Keratinocyte (primary cell): ENCODE results near the gene ELMOD1. TPM values are rescaled to one million over a fixed set of nuclear protein-coding genes. Genes with fewer than 3 reads are reported as not detected.

ENCODE experiments used
- DNase-seq: peaks from one replicate; pipeline ENCODE4 v3.0.0-alpha.2; 2011; ENCODE audit warnings: low read depth, missing footprints, low spot score
- FAIRE-seq: peaks from 2 replicates; lab custom pipeline; 2011; peaks lifted over from hg19 to GRCh38; lab: Jason Lieb, UNC
- H2AFZ ChIP-seq: 2 replicates; pipeline ENCODE4 v1.6.0; 2012; ENCODE audit warnings: low read length, control low read depth, inconsistent platforms; ENCODE audit not compliant: control insufficient read depth
- H3K27ac ChIP-seq: 2 replicates; pipeline ENCODE4 v1.5.1; 2011; ENCODE audit warnings: low read length; ENCODE audit not compliant: control insufficient read depth, insufficient read depth
- H3K27me3 ChIP-seq: 3 replicates; pipeline ENCODE4 v1.6.0; 2011; ENCODE audit warnings: low read length; ENCODE audit not compliant: control insufficient read depth, insufficient read depth; ENCODE audit errors: extremely low read depth
- H3K36me3 ChIP-seq, 2 experiments: 2 replicates in 1 of 2; 3 replicates in 1 of 2; pipeline ENCODE4 v1.5.1; 2011; ENCODE audit warnings: low read length in 2 of 2, mild to moderate bottlenecking in 1 of 2; ENCODE audit not compliant: control insufficient read depth in 2 of 2, insufficient read depth in 2 of 2; ENCODE audit errors: extremely low read depth in 1 of 2
- H3K4me1 ChIP-seq: 3 replicates; pipeline ENCODE4 v1.5.1; 2011; ENCODE audit warnings: low read length; ENCODE audit not compliant: control insufficient read depth, insufficient read depth; ENCODE audit errors: extremely low read depth
- H3K4me2 ChIP-seq: 3 replicates; pipeline ENCODE4 v1.6.0; 2011; ENCODE audit warnings: low read depth, low read length; ENCODE audit not compliant: control insufficient read depth, insufficient read depth; ENCODE audit errors: extremely low read depth
- H3K4me3 ChIP-seq, 3 experiments: fragments of 200-600 bp in 1 of 3; sonication (generic) in 1 of 3; 2 replicates in 2 of 3; 3 replicates in 1 of 3; pipeline ENCODE4 v1.5.1; 2011 to 2016; ENCODE audit warnings: low read length in 3 of 3, mild to moderate bottlenecking in 3 of 3, control low read depth in 2 of 3, inconsistent platforms in 1 of 3, low read depth in 1 of 3, mixed read lengths in 1 of 3, mixed run types in 1 of 3, moderate library complexity in 1 of 3; ENCODE audit not compliant: control insufficient read depth in 2 of 3, insufficient read depth in 2 of 3; ENCODE audit errors: extremely low read depth in 1 of 3
- H3K79me2 ChIP-seq: 2 replicates; pipeline ENCODE4 v1.6.0; 2012; ENCODE audit warnings: low read length; ENCODE audit not compliant: control insufficient read depth, insufficient read depth
- H3K9ac ChIP-seq: 3 replicates; pipeline ENCODE4 v1.6.0; 2011; ENCODE audit warnings: low read length; ENCODE audit not compliant: control insufficient read depth, insufficient read depth; ENCODE audit errors: extremely low read depth
- H3K9me1 ChIP-seq: 3 replicates; pipeline ENCODE4 v1.6.0; 2011; ENCODE audit warnings: low read length; ENCODE audit not compliant: control insufficient read depth, insufficient read depth; ENCODE audit errors: extremely low read depth
- H3K9me3 ChIP-seq: 2 replicates; pipeline ENCODE4 v1.5.1; 2012; ENCODE audit warnings: low read depth, low read length; ENCODE audit not compliant: control insufficient read depth
- H4K20me1 ChIP-seq: 3 replicates; pipeline ENCODE4 v1.6.0; 2011; ENCODE audit warnings: low read length; ENCODE audit not compliant: control insufficient read depth, insufficient read depth; ENCODE audit errors: extremely low read depth
- EZH2 ChIP-seq: IDR thresholded peaks from one replicate; pipeline ENCODE4 v1.6.1; 2012; ENCODE audit warnings: inconsistent platforms, mild to moderate bottlenecking, low read length, moderate library complexity
- dilution Hi-C: fragments of 300-500 bp; cut with MboI; formaldehyde crosslinking; loops from one replicate; pipeline ENCODE4 v1.7.0; 2020; ENCODE audit warnings: low sequenced_read_pairs; ENCODE audit not compliant: extremely low pct_ligation_motif_present
- polyA plus RNA-seq, 5 experiments: library from polyadenylated mRNA; depleted of rRNA in 3 of 5; stranded (reverse) in 3 of 5; stranded (forward) in 1 of 5; unstranded in 1 of 5; fragments of >200 nt; gene quantifications; 1 replicate in 1 of 5; 2 replicates in 3 of 5; 3 replicates in 1 of 5; pipeline versions ENCODE4 v1.2.1 to v1.2.3, GENCODE V29; 2011 to 2012; ENCODE audit warnings: missing spikeins in 2 of 5, low read depth in 1 of 5, low replicate concordance in 1 of 5
- TF ChIP-seq, protein P1 (sequence below), 3 experiments: IDR thresholded peaks in 1 of 3; conservative IDR thresholded peaks in 1 of 3; optimal IDR thresholded peaks in 1 of 3; 2 replicates in 2 of 3; 3 replicates in 1 of 3; pipeline versions ENCODE3 to v1.5.1; 2011; ENCODE audit warnings: low read length in 3 of 3, mild to moderate bottlenecking in 3 of 3, moderate library complexity in 2 of 3, control low read depth in 1 of 3, inconsistent platforms in 1 of 3; ENCODE audit not compliant: insufficient read depth in 2 of 3; ENCODE audit errors: extremely low read depth in 1 of 3

Gene ELMOD1
- polyA plus RNA-seq, 1 donor (not counting 4 experiments of a cell fraction or from before 2014, with no cell fraction given): 0.63 TPM

DNA sequence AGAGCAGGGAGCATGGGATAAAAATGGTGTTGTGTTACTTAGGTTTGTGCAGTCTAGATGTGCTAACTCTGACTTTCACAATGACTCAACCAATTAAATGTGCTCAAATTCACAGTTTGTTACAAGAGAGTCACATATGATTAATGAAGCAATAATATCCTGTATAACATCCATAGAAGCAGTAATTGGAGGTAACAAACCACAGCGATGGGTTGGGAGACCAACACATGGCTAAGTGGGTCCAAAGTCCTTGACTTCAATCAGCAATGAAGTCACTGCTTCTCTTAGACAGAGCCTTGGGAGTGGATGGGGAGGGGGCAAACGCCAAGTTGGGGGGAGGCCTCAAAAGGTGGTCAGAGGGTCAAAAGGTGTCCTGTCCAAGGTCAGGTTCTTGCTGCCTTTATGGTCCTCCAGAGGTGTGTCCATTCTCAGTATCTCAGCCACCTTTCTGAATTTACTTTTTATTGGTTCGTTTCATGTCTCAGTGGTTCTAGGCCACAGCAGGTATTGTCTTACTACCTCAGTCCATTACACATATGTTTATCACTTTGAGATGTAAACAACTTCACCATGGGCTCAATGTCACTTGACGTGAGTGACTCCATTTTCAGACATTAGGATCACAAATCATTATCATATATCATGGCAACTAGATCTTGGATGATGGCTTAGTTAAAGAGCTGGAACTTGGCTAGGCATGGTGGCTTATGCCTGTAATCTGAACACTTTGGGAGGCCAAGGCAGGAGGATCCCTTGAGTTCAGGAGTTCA lies 88.5 kb downstream of the ELMOD1 start:
- H3K4me3 ChIP-seq: no peak overlapping the region
- TF ChIP-seq, protein P1, sequence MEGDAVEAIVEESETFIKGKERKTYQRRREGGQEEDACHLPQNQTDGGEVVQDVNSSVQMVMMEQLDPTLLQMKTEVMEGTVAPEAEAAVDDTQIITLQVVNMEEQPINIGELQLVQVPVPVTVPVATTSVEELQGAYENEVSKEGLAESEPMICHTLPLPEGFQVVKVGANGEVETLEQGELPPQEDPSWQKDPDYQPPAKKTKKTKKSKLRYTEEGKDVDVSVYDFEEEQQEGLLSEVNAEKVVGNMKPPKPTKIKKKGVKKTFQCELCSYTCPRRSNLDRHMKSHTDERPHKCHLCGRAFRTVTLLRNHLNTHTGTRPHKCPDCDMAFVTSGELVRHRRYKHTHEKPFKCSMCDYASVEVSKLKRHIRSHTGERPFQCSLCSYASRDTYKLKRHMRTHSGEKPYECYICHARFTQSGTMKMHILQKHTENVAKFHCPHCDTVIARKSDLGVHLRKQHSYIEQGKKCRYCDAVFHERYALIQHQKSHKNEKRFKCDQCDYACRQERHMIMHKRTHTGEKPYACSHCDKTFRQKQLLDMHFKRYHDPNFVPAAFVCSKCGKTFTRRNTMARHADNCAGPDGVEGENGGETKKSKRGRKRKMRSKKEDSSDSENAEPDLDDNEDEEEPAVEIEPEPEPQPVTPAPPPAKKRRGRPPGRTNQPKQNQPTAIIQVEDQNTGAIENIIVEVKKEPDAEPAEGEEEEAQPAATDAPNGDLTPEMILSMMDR (optimal IDR thresholded peaks at IDR 0.05 in 1 of 3, IDR thresholded peaks at IDR 0.05 in 1 of 3, conservative IDR thresholded peaks at IDR 0.05 in 1 of 3; ENCODE audit: extremely low read depth in 1 of 3, insufficient read depth in 2 of 3, low read length in 3 of 3): no peak
- TF ChIP-seq EZH2: no peak
- no peak overlapping the region for H3K27ac ChIP-seq
- dilution Hi-C loops: no loop called here
- DNase-seq (no peak), FAIRE-seq (no peak)
- no peak overlapping the region for H3K9ac ChIP-seq
- H3K4me2 ChIP-seq: no peak overlapping the region
- H3K36me3 ChIP-seq: no peaks in the 10 kb centered on the region
- no peaks in the 10 kb centered on the region for H3K9me1 ChIP-seq
- no peaks in the 10 kb centered on the region for H3K9me3 ChIP-seq
- no peaks in the 10 kb centered on the region for H4K20me1 ChIP-seq
- H3K79me2 ChIP-seq: no peaks in the 10 kb centered on the region
- H3K27me3 ChIP-seq: no peaks in the 10 kb centered on the region
- H3K4me1 ChIP-seq: peaks cover 9% of the 10 kb centered on the region
- H2AFZ ChIP-seq: no peak overlapping the region

DNA sequence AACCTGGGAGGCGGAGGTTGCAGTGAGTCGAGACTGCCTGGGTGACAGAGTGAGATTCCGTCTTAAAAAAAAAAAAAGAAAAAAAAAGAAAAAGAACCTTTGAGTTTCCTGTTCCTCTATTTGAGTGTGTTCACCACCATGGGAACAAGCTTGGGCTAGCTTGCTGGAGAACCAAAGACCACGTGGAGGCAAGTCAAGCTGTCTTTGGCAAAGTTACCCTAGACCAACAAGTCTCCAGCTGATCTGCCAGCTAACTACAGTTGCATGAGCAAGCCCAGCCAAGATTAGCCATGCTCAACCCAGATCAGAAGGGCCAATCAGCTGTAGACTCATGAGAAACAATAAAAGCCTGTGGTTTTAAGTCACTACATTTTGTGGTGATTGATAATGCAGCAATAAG lies 91.2 kb downstream of the ELMOD1 start:
- no peaks in the 10 kb centered on the region for H3K9me1 ChIP-seq
- peak overlapping the region; percentile 29 for H3K4me2 ChIP-seq
- H3K9me3 ChIP-seq: no peaks in the 10 kb centered on the region
- H3K4me3 ChIP-seq: no peak overlapping the region
- no peak overlapping the region for H3K9ac ChIP-seq
- no peak overlapping the region for H2AFZ ChIP-seq
- DNase-seq: no peak
- peak; percentile 83 for FAIRE-seq
- no peak overlapping the region for H3K27ac ChIP-seq
- H3K79me2 ChIP-seq: no peaks in the 10 kb centered on the region
- no peaks in the 10 kb centered on the region for H3K36me3 ChIP-seq
- H4K20me1 ChIP-seq: no peaks in the 10 kb centered on the region
- no peaks in the 10 kb centered on the region for H3K27me3 ChIP-seq
- peaks cover 9% of the 10 kb centered on the region for H3K4me1 ChIP-seq
- dilution Hi-C loops: no loop called here
- TF ChIP-seq EZH2: no peak
- TF ChIP-seq, protein P1 (optimal IDR thresholded peaks at IDR 0.05 in 1 of 3, IDR thresholded peaks at IDR 0.05 in 1 of 3, conservative IDR thresholded peaks at IDR 0.05 in 1 of 3; ENCODE audit: extremely low read depth in 1 of 3, insufficient read depth in 2 of 3, low read length in 3 of 3): no peak
